NOMO-1 treated with dmso at 0.1 percent for 144 hours (cell line): ENCODE results near the gene AHRR.

ENCODE experiments used
- DNase-seq: peaks from one replicate; lab custom pipeline; 2025; ENCODE audit not compliant: unreplicated experiment; lab: John Stamatoyannopoulos, UW

Gene AHRR

DNA sequence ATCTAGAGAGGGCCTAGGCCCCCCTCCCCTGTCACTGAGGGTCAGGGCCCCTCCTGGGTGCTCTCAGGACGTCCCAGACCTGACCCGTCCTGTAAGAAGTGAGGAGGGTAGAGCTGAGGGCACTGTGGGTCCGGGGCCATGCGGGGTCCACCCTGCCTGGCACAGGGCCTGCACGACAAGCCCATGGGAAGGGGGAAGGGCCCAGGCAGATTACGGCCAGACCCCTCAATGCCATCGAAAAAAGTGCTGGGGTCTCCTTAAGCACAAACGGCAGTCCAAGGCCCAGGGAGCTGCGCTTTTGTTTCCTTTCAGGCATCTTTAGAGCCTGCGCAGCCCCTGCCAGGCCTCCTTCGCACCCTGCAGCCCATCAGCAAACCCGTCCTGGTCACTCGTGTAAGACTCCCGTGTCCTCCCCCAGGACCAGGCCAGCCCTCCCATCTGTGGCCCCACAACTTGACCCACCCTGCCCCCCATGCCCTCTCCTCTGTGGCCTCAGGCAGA is 117.0 kb downstream of the AHRR start:
- no peak for DNase-seq

GRCh38 chr5:439181-439580 is 117.7 kb downstream of the AHRR start:
- DNase-seq = no peak

DNA sequence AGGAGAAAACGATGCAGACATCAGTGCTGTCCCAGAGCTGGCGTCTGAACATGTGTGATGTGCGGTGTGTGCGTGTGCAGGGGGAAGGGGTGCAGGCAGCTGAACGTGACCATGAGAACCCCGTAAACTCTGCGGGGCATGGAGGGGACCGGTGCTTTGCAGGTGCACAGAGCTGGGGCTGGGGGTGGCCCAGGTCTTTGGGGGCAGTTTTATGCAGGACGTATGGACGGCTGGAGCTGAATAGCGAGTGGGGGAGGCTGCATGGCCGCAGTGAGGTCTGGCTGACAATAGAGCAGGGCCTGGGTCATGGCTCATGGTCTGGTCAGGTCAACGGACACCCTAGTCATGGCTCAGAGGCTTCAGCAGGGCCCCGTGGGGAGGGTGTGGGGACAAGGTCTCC is 118.1 kb downstream of the AHRR start:
- DNase-seq = no peak

- DNase-seq = peak; percentile 90
These were observed 119.1 kb downstream of the AHRR start for GRCh38 chr5:440401-441201.

DNA sequence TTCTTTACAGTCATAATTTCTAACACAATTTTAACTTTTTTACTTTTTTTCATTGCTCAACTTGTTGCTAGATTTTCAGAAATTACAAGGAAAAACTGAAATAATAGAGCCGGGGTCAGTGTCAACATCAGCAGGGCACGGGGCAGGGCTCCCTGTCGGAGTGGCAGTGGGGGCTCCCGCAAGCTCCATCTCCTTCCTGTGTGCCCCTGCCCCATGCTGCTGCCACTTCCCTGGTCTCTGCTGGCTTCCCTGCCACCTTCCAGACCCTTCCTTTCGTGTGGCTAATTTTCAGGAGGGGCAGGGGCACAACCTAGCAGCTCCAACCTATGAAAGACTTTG is 120.5 kb downstream of the AHRR start:
- no peak for DNase-seq

- DNase-seq = peak; percentile 78
These were observed 121.1 kb downstream of the AHRR start, which contains the start of gene EXOC3 for GRCh38 chr5:442335-443238. EXOC3 (plus strand) TSS chr5:443176; CDS start chr5:446206, 3,030 bp downstream.

DNA sequence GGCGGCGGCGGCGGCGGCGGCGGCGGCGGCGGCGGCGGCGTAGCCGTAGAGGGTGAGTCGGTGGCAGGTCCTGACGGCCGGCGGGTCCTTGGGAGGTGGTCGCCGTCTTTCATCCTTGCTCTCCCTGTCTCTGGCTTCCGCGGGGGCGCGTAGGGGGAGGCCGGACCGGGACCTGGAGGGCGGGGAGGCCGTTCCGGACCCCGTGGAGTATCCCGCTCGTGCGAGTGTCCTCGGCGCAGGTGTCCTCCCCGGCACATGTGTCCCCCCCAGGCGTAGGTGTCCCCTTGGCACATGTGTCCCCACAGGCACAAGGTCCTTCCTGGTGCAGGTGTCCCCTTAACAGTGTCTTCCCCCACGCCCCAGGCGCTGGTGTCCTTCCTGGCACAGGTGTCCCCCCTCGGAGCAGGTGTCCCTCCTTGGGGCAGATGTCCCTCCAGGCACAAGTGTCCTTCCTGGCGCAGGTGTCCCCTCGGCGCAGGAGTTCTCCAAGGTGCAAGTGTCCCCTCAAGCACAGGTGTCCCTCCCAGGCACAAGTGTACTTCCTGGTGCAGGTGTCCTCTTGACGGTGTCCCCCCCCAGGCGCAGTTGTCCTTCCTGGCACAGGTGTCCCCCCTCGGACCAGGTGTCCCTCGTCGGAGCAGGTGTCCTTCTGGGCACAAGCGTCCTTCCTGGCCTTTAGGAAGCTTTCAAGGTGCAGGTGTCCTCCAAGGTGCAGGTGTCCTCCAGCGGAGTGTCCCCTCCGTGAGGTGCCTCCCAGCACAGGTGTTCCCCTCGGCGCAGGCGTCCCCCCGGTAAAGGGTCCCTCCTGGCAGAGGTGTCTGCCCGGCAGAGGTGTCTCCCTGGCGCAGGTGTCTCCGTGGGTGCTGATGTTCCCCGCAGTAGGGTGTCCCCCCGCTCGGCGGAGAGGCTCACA is 122.0 kb downstream of the AHRR start:
- DNase-seq = no peak

DNA sequence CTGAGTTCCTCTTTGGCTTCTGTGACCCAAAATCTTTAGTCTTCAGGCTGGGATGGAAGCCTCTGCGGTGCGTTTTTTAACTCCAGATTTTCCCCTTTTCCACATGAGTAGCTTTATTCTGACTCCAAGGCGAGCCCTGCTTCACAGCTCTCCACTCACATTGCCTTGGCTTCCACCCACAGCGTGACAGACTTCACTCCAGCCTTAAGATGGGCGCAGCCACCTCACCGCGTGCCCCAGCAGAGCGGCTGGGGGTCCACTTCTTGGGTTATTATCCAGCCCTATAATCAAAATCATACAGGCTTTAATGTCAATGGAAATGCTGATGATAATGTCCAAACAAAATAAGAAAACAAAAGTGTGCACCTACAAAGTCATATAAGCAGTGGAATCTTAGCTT is 122.7 kb downstream of the AHRR start:
- no peak for DNase-seq

- DNase-seq = no peak
These were observed 124.1 kb downstream of the AHRR start for GRCh38 chr5:445591-445990.

DNA sequence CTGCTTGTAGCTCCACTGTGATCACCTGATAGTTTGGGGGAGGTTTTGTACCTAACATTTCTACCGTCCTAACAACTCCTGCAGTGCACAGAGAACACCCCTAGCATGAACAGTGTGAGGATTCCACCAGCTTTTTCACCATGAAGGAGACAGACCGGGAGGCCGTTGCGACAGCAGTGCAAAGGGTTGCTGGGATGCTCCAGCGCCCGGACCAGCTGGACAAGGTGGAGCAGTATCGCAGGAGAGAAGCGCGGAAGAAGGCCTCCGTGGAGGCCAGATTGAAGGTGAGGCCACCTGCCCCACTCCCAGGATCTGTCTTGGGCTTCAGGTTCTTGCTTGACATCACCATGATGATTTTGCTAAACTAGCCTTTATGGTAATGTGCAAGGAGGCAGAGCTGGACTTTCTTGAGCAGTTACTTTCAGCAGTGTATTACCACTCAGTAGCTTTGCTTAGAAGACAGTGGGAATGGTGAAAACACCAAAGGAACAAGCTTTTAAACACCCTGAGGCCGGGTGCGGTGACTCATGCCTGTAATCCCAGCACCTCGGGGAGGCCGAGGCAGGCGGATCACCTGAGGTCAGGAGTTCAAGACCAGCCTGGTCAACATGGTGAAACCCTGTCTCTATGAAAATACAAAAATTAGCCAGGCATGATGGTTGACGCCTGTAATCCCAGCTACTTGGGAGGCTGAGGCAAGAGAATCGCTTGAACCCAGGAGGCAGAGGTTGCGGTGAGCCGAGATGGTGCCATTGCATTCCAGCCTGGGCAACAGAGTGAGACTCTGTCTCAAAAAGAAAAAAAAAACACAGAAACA is 124.8 kb downstream of the AHRR start:
- no peak for DNase-seq

DNA sequence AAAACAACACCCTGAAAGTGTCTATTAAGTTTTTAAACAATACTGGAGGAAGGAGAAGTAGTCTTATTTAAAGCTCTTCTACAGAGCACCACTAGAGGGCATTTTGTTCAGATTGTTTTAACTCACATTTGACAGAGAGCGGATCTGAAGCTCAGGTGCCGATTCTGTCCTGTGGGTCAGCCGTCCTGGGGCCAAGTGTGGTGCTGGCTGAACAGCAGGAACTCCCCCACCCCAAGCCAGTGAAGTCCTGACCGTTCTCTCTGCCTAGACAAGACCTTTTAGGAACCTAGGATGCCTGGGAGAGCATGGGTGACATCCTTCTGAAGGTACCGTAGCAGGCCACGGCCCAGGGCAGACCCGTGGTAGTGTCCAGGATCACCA is 125.4 kb downstream of the AHRR start:
- peak; percentile 58 for DNase-seq

GRCh38 chr5:447501-447900 is 126.0 kb downstream of the AHRR start:
- no peak for DNase-seq

DNA sequence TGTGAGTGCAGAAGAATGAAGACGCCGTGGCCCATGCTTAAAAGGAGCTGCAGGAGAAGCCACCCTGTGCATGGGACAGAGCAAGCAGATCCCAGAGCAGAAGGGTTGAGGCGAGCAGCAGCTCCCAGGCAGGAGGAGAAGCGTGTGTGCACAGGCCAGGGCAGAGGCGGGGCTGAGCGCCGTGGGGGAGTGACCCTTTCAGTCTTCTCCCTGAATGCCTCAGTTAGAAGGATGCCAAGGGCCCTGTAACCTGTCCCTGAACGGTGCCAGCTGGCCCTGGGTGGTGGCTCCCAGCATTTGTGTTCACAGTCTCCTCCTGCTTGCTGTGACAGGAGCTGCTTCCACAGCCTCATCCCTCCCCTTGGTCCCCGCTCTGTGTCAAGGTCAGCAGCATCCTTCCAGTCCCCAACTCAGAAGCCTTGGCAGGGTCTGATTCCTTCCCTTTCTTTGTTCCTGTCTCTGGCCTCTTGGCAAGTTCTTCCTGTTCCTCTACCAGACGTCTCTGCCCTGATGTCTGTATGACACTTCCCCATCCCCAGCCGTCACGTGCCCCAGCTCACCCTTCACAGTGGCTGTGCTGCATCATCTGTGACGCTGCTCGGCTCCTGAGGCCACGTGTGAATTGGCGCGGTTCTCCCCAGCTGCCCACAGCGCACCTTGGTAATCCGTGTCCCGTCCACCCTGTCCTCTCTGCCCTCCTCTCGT is 126.7 kb downstream of the AHRR start:
- peak; percentile 99 for DNase-seq

DNA sequence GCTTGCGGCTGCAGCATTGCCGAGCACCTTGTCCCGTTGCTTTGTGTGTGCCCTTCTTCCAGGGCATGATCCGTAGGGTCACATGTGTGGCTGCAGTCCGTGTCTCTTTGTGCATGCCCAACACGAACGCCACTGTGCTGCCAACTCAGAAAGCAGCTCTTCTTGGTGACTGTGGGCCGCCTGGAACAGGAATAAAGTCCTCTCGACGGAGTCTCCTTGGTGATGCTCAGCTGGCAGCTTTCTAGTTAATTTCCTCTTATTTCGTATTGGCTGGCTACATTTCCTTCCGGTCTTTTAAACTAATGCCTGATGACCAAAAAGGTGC is 127.2 kb downstream of the AHRR start:
- DNase-seq = no peak

DNA sequence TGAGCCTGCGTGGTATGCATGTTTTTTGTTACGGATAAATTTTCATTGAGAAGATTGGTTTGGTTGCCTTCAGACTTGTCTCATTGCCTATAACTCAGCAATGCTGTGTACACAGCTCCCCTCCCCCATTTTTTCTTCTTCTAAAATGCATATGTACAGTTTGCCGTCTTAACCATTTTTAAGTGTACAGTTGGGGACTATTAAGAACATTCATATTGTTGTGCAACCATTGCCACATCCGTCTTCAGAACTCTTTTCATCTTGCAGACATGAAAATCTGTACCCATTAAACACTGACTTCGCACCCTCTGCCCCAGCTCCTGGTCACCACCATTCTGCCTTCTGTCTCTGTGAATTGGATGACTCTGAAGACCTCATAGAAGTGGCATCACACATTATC is 127.6 kb downstream of the AHRR start:
- DNase-seq = peak; percentile 68

GRCh38 chr5:451587-452458 is 130.3 kb downstream of the AHRR start:
- DNase-seq = no peak

DNA sequence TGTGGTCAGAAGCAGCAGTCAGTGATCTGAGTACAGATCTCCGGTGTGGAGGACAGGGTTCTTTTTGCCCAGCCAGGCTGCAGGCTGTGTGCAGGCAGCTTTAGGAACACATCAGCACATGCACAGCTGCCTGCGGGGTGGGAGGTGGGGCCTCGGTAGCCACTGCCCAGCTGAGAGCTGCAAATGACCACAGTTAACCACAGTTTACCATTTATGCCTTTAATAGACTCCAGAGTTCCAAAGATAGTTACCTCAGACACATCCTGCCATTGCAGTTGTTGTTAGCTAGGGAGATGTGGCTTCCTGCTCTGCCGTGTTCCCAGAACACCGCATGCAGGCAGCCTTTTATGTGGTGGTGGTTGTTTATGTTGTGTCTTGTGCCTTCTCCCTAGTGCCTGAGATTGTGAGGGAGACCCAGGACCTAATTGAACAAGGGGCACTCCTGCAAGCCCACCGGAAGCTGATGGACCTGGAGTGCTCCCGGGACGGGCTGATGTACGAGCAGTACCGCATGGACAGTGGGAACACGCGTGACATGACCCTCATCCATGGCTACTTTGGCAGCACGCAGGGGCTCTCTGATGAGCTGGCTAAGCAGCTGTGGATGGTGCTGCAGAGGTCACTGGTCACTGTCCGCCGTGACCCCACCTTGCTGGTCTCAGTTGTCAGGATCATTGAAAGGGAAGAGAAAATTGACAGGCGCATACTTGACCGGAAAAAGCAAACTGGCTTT is 131.6 kb downstream of the AHRR start:
- DNase-seq = no peak
